Measurements from ENCODE around the gene NOXA1.

NOXA1 gene

GRCh38 chr9:137427454-137428310 lies 4.5 kb downstream of the NOXA1 start:
- DNase-seq: no peak

- no peak for DNase-seq
These were observed 5.1 kb downstream of the NOXA1 start for GRCh38 chr9:137428311-137428630.

GRCh38 chr9:137428841-137429545 lies 5.8 kb downstream of the NOXA1 start:
- DNase-seq: no peak

- no peak for DNase-seq
These were observed 6.3 kb downstream of the NOXA1 start for GRCh38 chr9:137429546-137429890.

- no peak for DNase-seq
These were observed 7.0 kb downstream of the NOXA1 start for GRCh38 chr9:137429974-137430722.

- no peak for DNase-seq
These were observed 7.7 kb downstream of the NOXA1 start for GRCh38 chr9:137430723-137431415.

- no peak for DNase-seq
These were observed 8.3 kb downstream of the NOXA1 start for GRCh38 chr9:137431416-137431931.

- DNase-seq: no peak
These were observed 9.6 kb downstream of the NOXA1 start for GRCh38 chr9:137432687-137433348.

GRCh38 chr9:137433349-137433915 lies 10.2 kb downstream of the NOXA1 start:
- no peak for DNase-seq

- DNase-seq: no peak
These were observed 10.8 kb downstream of the NOXA1 start for GRCh38 chr9:137433916-137434431.

- no peak for DNase-seq
These were observed 11.5 kb downstream of the NOXA1 start for GRCh38 chr9:137434498-137435380.

GRCh38 chr9:137435381-137435891 lies 12.2 kb downstream of the NOXA1 start:
- DNase-seq: no peak

GRCh38 chr9:137435980-137436760 lies 13.0 kb downstream of the NOXA1 start:
- no peak for DNase-seq

- DNase-seq: no peak
These were observed 13.8 kb downstream of the NOXA1 start for GRCh38 chr9:137436761-137437600.

- peak in 1 of 5 experiments; percentile 2 for DNase-seq
These were observed 14.7 kb downstream of the NOXA1 start for GRCh38 chr9:137437691-137438590.

GRCh38 chr9:137438591-137439157 lies 15.5 kb downstream of the NOXA1 start:
- DNase-seq: peak in 1 of 5 experiments; percentile 1

GRCh38 chr9:137439158-137439714 lies 16.0 kb downstream of the NOXA1 start:
- no peak for DNase-seq
